Measurements from ENCODE around the gene KCTD16. TPM values are rescaled to one million over a fixed set of nuclear protein-coding genes. Genes with fewer than 3 reads are reported as not detected.

The KCTD16 gene
- total RNA-seq, 1 experiment from 2014 or later, result 0.64 TPM

GRCh38 chr5:144361406-144361805, 190.7 kb downstream of the KCTD16 start:
- no peak for DNase-seq (ENCODE audit: low read depth, low spot score)
- BruUV-seq (replicated peaks), result no TSS peak
- ChIA-PET POLR2A (no interaction called here), CTCF (no interaction called here), RAD21 (ENCODE audit: low non-redundant PET in 1 of 2, low total read pairs in 2 of 2, uncharacterized antibody in 2 of 2, unreplicated experiment in 2 of 2) (no interaction called here)
- TF ChIP-seq SIN3A (IDR thresholded peaks at IDR 0.05; ENCODE audit: low read depth), result no peak
- no peak for TF ChIP-seq YY1 (IDR thresholded peaks at IDR 0.05; ENCODE audit: extremely low read depth, insufficient replicate concordance, low read depth, low read length)
- TF ChIP-seq ELF1 (IDR thresholded peaks at IDR 0.05; ENCODE audit: borderline replicate concordance, low read depth), result no peak
- TF ChIP-seq, protein P1, sequence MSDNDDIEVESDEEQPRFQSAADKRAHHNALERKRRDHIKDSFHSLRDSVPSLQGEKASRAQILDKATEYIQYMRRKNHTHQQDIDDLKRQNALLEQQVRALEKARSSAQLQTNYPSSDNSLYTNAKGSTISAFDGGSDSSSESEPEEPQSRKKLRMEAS (IDR thresholded peaks at IDR 0.05), result no peak
- no peak for TF ChIP-seq ZFX (IDR thresholded peaks at IDR 0.05)
- TF ChIP-seq CBX3 (IDR thresholded peaks at IDR 0.05; ENCODE audit: low read depth), result no peak
- TF ChIP-seq POLR2A (IDR thresholded peaks at IDR 0.05; ENCODE audit: borderline replicate concordance, extremely low read depth, insufficient read depth, insufficient read length), result no peak
- TF ChIP-seq CEBPB (IDR thresholded peaks at IDR 0.05; ENCODE audit: low read depth), result no peak
- TF ChIP-seq, protein P2, sequence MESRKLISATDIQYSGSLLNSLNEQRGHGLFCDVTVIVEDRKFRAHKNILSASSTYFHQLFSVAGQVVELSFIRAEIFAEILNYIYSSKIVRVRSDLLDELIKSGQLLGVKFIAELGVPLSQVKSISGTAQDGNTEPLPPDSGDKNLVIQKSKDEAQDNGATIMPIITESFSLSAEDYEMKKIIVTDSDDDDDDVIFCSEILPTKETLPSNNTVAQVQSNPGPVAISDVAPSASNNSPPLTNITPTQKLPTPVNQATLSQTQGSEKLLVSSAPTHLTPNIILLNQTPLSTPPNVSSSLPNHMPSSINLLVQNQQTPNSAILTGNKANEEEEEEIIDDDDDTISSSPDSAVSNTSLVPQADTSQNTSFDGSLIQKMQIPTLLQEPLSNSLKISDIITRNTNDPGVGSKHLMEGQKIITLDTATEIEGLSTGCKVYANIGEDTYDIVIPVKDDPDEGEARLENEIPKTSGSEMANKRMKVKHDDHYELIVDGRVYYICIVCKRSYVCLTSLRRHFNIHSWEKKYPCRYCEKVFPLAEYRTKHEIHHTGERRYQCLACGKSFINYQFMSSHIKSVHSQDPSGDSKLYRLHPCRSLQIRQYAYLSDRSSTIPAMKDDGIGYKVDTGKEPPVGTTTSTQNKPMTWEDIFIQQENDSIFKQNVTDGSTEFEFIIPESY (IDR thresholded peaks at IDR 0.05; ENCODE audit: extremely low read depth, insufficient replicate concordance, low read length), result no peak
- TF ChIP-seq, protein P3, sequence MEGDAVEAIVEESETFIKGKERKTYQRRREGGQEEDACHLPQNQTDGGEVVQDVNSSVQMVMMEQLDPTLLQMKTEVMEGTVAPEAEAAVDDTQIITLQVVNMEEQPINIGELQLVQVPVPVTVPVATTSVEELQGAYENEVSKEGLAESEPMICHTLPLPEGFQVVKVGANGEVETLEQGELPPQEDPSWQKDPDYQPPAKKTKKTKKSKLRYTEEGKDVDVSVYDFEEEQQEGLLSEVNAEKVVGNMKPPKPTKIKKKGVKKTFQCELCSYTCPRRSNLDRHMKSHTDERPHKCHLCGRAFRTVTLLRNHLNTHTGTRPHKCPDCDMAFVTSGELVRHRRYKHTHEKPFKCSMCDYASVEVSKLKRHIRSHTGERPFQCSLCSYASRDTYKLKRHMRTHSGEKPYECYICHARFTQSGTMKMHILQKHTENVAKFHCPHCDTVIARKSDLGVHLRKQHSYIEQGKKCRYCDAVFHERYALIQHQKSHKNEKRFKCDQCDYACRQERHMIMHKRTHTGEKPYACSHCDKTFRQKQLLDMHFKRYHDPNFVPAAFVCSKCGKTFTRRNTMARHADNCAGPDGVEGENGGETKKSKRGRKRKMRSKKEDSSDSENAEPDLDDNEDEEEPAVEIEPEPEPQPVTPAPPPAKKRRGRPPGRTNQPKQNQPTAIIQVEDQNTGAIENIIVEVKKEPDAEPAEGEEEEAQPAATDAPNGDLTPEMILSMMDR (IDR thresholded peaks at IDR 0.05 in 2 of 3, conservative IDR thresholded peaks at IDR 0.05 in 1 of 3; ENCODE audit: borderline replicate concordance in 1 of 3, insufficient read depth in 1 of 3, low read depth in 2 of 3, low read length in 2 of 3), result no peak
- TF ChIP-seq, protein P4, sequence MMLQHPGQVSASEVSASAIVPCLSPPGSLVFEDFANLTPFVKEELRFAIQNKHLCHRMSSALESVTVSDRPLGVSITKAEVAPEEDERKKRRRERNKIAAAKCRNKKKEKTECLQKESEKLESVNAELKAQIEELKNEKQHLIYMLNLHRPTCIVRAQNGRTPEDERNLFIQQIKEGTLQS (IDR thresholded peaks at IDR 0.05), result no peak
- no peak for TF ChIP-seq RAD21 (IDR thresholded peaks at IDR 0.05; ENCODE audit: low read depth)
- H3K9me3 ChIP-seq (ENCODE audit: control insufficient read depth in 1 of 2, insufficient read depth in 1 of 2, low read depth in 1 of 2, low read length in 2 of 2), result no peaks in the 10 kb centered on the region
- H3K79me2 ChIP-seq (ENCODE audit: insufficient read depth, low read length), result no peaks in the 10 kb centered on the region
- H3K4me1 ChIP-seq (ENCODE audit: control insufficient read depth in 1 of 2, insufficient read depth in 2 of 2, low read length in 2 of 2), result no peaks in the 10 kb centered on the region
- H3K27me3 ChIP-seq (ENCODE audit: insufficient read depth, low read length), result peaks cover 10% of the 10 kb centered on the region; the same call in 1 of the 2 replicates
- H3K4me2 ChIP-seq (ENCODE audit: low read length), result no peak overlapping the region
- H3K9me2 ChIP-seq (ENCODE audit: insufficient read depth), result no peaks in the 10 kb centered on the region
- no peak overlapping the region for H3K9ac ChIP-seq (ENCODE audit: low read length)
- no peaks in the 10 kb centered on the region for H4K20me1 ChIP-seq (ENCODE audit: insufficient read depth)
- H3K27ac ChIP-seq (ENCODE audit: low read depth, low read length), result no peak overlapping the region
- ATAC-seq, result no peak
- no peaks in the 10 kb centered on the region for H3K36me3 ChIP-seq (ENCODE audit: control insufficient read depth in 1 of 2, insufficient read depth in 2 of 2, low read length in 2 of 2)
- intact Hi-C loops (cut with micrococcal nuclease), result no loop called here
- H3K4me3 ChIP-seq (replicated peaks in 1 of 2; ENCODE audit: low read depth in 1 of 2, low read length in 2 of 2), result no peak overlapping the region
- no peak overlapping the region for H2AFZ ChIP-seq (ENCODE audit: low read depth, low read length, poor library complexity, severe bottlenecking)

Measured in HCT116 (cell line).